NCI-H1417 treated with DMSO at 0.1 percent for 48 hours (cell line): Measurements from ENCODE around the gene HAVCR1.
"Not testable (repeated sequence)": the region's sequence is repeated elsewhere in the genome, so short reads cannot be mapped to it uniquely, and the experiment has no call there.

Source experiments
- DNase-seq: peaks from one replicate; lab custom pipeline; 2025; lab: John Stamatoyannopoulos, UW

HAVCR1 gene

DNA sequence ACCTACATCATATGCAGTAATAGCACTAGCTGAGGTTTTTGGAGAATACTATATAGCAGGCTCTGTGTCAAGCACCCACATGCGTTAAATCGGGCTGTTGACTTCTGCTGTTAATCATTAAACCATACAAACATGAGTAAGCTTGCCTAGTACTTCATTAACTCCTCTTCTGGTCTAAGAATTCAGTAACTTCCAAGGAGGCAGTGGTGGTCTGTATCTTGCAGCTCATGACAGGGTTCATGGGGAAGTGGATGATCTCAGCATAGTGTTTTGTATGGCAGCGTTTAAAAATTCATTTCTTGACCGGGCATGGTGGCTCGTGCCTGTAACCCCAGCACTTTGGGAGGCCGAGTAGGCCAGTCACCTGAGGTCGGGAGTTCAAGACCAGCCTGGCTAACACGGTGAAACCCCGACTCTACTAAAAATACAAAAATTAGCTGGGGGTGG is at the start of gene HAVCR1:
Gene HAVCR1, minus strand, starts transcription at position 24 of the 447 bp plus-strand sequence. CDS start 1,173 bp downstream, outside the sequence.
- no peak for DNase-seq

DNA sequence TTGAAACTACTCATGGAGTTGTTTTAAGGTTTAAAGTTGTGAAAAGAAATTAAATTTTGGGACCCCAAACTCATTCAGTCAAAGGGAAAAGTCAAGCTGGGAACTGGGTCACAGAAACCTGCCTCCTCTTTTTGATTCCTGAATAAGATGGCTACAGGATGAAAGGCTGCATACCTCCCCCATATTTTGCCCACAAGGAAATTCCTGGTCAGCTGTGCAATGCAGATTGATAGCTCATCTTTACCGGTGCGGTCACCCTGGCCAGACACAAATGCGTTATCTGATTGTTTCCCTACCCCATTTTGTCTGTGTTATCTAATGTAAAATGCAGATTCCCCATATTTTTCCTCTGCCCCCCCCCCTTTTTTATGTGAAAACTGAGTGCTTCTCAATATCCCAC is 48.6 kb upstream of the HAVCR1 start:
- no peak for DNase-seq

DNA sequence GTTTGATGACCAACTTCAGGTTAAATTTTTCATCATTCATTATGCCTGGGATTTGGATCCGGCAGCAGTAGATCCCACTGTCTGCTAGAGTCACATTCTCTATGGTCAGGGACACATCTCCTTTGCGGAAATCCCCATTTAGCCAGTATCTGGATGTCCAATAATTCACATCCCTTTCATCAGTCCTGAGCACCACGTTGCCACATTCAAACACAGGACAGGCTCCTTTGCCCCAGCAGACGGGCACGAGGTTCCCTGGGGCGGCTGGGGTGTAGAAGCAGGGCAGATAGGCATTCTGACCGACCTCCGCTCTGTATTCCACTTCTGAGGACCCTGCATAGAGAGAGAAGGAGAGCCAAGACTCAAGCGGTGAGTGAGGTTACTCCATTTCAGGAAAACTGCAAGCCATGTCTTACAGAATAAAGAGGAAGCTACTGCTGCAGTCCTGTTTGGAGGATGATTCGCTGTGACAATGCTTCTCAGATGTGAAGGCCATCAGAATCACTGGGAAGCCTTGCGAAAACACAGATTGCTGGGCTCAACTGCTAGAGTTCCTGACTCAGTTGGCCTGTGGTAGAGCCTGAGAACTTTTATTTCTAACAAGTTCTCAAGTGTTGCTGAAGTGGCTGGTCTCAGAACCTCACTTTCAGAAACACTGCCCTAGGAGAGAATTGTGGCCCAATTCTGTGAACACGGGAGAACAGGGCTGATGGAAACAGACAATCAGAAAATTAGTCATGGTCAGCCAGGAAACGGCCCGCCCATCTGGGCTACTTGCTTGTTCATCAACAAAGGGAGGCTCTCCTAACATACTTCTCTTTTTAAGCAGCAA is 47.9 kb upstream of the HAVCR1 start:
- DNase-seq: no peak

DNA sequence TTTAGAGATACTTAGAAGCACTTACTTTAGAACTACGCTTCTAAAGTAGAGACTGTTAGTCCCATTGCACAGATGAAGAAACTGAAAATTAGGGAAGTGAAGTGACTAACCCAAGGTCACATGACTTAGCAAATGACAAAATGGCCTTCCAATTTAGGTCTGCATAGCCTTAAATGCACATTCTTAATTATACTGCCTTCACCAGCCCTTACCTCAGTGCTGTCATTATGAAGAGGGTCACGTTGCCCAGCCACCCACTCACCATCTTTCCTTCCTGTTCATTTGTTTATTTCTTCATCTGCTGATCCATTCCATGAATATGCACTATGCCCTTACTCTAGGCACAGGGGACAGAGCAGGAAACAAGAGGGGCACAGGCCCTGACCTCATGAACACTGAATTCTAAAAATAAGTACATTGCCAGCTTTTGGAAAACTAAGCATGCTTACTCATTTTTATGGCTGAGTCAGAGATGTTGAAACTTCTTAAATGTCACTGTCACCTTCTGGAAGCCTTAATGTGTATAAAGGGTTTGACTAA is 41.3 kb upstream of the HAVCR1 start:
- DNase-seq: no peak

DNA sequence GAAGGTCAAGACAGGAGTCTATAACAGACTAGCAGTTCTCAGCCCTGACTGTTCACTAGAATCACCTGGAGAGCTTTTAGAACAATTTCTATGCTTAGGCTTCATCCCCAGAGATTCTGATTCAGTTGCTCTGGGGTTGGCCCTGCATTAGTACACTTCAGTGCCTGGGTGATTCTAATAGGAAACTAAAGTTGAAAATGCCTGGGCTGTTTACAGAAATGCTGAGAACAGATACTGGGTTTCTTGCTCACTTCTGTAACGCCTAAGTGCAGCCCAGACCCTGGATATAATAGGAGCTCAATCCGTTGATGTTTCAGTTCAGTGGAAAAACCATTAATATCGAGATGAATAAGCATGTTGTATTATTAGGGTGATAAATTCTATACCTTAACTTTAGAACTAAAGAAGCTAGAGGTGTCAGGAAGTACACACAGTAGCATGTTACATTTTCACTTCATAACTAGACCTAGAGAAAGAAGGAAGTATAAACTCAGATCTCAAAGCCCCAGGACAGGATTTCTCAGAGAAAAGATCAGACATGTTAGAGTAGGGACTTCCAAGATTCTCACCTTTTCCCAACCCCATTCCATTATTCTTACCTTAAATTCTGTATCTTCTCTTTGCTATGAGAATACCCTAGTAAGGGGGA is 29.6 kb upstream of the HAVCR1 start:
- no peak for DNase-seq

GRCh38 chr5:157086751-157087359 is 27.9 kb upstream of the HAVCR1 start:
- DNase-seq: no peak

DNA sequence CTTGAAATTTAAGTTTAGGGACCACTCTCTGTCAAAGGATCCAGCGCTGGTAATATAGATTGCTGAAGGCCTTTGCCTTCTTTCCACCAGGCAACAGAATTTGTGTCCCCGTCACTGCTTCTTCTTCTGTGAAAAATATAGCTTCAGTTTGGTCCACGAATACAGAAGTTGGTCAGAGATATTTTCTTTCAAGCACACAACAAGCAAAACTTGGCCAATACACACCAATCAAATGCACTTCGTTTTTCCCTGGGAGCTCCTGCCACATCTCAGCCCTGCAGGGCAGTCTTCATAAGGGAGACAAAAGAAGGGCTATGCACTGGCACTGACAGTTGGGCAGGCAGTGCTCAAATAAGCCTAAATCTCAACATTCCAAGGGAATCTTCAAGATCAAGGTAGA is 27.0 kb upstream of the HAVCR1 start:
- no peak for DNase-seq

DNA sequence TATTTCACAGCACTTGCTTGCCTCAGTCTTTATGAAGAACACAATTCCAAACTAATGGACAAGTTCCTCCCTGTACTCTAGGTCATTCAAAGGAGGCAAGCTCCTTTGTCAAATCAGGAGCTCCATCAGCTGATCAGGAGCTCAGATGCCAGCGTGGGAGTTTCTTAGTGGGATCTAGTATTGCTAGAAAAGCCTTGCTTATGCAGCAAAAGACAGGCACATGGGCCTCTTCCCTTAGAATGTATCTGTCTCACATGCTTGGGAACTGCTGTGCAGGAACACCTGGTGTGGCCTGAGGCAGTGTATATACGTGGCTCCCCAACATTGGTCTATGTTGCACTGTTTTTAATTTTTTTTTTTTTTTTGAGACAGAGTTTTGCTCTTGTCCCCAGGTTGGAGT is 21.4 kb upstream of the HAVCR1 start:
- no peak for DNase-seq

- no peak for DNase-seq
Measured at GRCh38 chr5:157076558-157076957, 17.6 kb upstream of the HAVCR1 start.

- DNase-seq: no peak
Measured at GRCh38 chr5:157072508-157072907, 13.6 kb upstream of the HAVCR1 start.

GRCh38 chr5:157069949-157070348 is 11.0 kb upstream of the HAVCR1 start:
- DNase-seq: no peak

- no peak for DNase-seq
Measured at GRCh38 chr5:157068785-157069184, 9.9 kb upstream of the HAVCR1 start.

DNA sequence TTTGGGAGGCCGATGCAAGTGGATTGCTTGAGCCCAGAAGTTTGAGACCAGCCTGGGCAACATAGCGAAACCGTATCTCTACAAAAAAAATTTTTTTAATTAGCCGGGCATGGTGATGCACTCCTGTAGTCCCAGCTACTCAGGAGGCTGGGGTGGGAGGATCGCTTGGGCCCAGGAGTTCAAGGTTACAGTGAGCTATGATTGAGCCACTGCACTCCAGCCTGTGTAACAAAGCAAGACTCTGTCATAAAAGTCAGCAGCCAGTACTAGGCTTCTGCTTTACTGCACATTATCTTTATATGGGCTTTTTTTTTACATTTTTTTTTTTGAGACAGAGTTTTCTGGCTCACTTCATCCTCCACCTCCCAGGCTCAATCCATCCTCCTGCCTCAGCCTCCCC is 9.4 kb upstream of the HAVCR1 start:
- no peak for DNase-seq

DNA sequence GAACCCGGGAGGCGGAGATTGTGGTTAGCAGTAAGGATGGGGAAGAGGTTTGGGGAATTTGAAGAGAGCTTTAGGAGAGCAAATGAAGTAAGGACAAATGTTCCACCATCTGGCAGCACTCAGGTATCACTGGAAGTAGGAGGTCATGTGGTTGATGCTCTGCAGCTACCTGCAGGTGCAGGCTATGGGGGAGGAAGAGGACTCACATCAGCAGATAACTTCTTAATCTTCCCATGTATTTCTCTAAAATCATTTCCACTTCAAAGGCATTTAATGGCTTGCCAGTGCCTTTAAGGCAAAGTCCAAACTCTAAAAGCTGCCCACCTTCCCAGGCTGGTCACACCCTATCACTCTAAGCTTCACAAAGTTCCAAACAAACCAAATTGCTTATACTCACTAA is 8.1 kb upstream of the HAVCR1 start:
- DNase-seq: no peak

DNA sequence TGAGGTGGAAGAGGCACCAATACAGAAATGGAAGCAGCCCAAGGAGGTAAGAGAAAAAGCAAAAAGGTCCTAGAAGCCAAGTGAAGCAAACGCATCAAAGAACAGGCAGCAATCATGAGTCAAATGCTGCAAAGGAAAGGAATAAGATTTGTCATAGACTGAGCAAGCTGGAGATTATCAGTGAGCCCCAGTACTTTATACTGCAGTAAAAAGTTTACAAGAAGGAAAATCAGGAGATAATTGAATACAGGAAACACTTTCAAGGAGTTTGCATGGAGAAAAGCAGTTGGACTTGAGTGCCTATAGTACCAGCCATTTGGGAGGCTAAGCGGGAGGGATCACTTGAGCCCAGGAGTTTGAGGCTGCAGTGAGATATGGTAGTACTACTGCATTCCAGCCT is 7.2 kb upstream of the HAVCR1 start:
- DNase-seq: no peak

DNA sequence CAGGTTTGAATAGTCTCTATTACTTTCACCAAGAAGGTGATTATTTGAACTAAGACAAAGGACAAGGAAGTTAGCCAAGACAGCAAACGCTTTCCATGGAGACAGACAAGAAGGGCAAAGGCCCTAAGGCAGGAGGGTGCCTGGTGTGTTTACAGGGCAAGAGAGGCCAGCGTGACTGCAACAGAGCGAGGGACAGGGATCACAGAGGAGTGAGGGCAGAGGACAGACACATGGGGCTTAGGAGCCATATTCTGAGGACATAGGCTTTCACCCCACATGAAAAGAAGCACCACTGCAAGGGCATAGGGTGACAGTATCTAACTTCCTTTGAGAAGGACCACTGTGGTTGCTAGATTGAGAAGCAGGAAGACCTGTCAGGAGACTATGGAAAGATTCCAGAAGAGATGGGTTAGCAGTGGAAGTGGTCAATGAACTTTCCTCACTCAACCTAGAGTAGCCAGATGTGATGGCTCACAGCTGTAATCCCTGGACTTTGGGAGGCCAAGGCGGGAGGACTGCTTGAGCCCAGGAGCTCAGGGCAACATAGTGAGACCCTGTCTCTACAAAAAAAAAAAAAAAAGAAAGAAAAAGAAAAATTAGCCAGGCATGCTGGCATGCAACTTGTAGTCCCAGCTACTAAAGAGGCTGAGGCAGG is 5.0 kb upstream of the HAVCR1 start:
- no peak for DNase-seq

DNA sequence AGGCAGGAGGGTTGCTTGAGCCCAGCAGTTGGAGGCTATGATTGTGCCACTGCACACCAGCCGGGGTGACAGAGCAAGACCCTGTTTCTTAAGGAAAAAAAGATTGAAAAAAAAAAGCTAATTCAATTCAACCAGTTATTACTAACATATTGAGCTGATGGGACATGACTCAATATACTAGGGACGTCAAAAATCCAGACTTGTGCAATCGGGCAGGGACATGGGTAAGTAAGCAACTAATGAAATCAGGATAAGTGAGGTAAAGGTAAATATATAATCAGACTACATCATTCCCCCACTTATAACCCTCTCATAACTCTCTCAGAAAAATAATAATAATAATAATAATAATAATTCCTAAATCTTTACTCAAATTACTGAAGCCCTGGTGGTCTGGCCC is 975 bp upstream of the HAVCR1 start:
- DNase-seq: no peak

- no peak for DNase-seq
Measured at GRCh38 chr5:157057459-157058370, 1.2 kb downstream of the HAVCR1 start.

- DNase-seq: not testable (repeated sequence)
Measured at GRCh38 chr5:157056848-157057247, 2.1 kb downstream of the HAVCR1 start.

DNA sequence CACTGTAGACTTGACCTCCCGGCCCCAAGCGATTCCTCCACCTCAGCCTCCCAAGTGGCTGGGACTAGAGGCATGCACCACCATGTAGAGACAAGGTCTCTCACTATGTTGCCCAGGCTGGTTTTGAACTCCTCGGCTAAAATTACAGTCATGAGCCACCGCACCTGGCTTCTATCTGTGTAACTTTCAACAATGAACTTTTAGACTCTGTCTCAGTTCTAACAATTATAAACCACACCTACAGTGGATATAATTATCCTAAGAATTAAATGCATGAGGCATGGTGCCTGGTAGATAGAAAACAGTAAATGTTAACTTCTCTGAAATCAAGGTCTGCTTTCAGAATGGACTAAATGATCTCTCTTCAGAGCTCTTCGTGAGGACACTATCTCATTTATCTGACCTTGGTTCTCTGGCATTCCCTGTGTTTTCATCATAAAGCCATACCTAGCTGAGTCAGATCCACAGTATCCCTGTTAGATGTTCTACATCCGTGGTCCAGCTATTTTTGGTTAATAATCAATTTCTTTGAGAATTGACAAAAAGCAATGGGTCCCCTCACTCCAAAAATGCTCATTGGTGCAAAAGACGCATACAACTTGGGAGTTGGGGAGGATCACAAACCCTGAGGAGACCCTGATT is 7.2 kb downstream of the HAVCR1 start:
- DNase-seq: no peak

GRCh38 chr5:157050050-157050449 is 8.9 kb downstream of the HAVCR1 start:
- no peak for DNase-seq
